ENCODE results near the gene COMMD9.

Gene COMMD9

GRCh38 chr11:36233204-36233603, 56.0 kb downstream of the COMMD9 start:
- no peak overlapping the region for H3K9ac ChIP-seq (ENCODE audit: low read length)
- H3K4me3 ChIP-seq (ENCODE audit: low read length): no peak overlapping the region
- H3K27ac ChIP-seq (ENCODE audit: low read length): no peak overlapping the region
- H3K36me3 ChIP-seq (ENCODE audit: control insufficient read depth, low read depth, low read length): no peaks in the 10 kb centered on the region
- H3K9me3 ChIP-seq (ENCODE audit: control insufficient read depth, low read depth, low read length): no peaks in the 10 kb centered on the region
- no peaks in the 10 kb centered on the region for H3K4me1 ChIP-seq (ENCODE audit: control insufficient read depth, low read depth, low read length)
- H3K27me3 ChIP-seq (ENCODE audit: control insufficient read depth, insufficient read depth, low read length): no peaks in the 10 kb centered on the region

- no peaks in the 10 kb centered on the region for H3K27me3 ChIP-seq (ENCODE audit: control insufficient read depth, insufficient read depth, low read length)
- H3K27ac ChIP-seq (ENCODE audit: low read length): no peak overlapping the region
- H3K4me1 ChIP-seq (ENCODE audit: control insufficient read depth, low read depth, low read length): no peaks in the 10 kb centered on the region
- H3K36me3 ChIP-seq (ENCODE audit: control insufficient read depth, low read depth, low read length): no peaks in the 10 kb centered on the region
- H3K9ac ChIP-seq (ENCODE audit: low read length): no peak overlapping the region
- H3K9me3 ChIP-seq (ENCODE audit: control insufficient read depth, low read depth, low read length): no peaks in the 10 kb centered on the region
- H3K4me3 ChIP-seq (ENCODE audit: low read length): no peak overlapping the region
Measured at GRCh38 chr11:36230779-36231699, 58.2 kb downstream of the COMMD9 start.

- Histone ChIP-seq H3K9me3 (ENCODE audit: control insufficient read depth, low read depth, low read length) (no peaks in the 10 kb centered on the region), H3K27me3 (ENCODE audit: control insufficient read depth, insufficient read depth, low read length) (no peaks in the 10 kb centered on the region), H3K9ac (ENCODE audit: low read length) (no peak overlapping the region), H3K4me3 (ENCODE audit: low read length) (no peak overlapping the region), H3K36me3 (ENCODE audit: control insufficient read depth, low read depth, low read length) (no peaks in the 10 kb centered on the region), H3K27ac (ENCODE audit: low read length) (no peak overlapping the region), H3K4me1 (ENCODE audit: control insufficient read depth, low read depth, low read length) (no peaks in the 10 kb centered on the region)
Measured at GRCh38 chr11:36229091-36229705, 60.0 kb downstream of the COMMD9 start.

GRCh38 chr11:36228689-36229088, 60.5 kb downstream of the COMMD9 start:
- Histone ChIP-seq H3K9me3 (ENCODE audit: control insufficient read depth, low read depth, low read length) (no peaks in the 10 kb centered on the region), H3K27me3 (ENCODE audit: control insufficient read depth, insufficient read depth, low read length) (no peaks in the 10 kb centered on the region), H3K4me1 (ENCODE audit: control insufficient read depth, low read depth, low read length) (no peaks in the 10 kb centered on the region), H3K9ac (ENCODE audit: low read length) (no peak overlapping the region), H3K36me3 (ENCODE audit: control insufficient read depth, low read depth, low read length) (no peaks in the 10 kb centered on the region), H3K27ac (ENCODE audit: low read length) (no peak overlapping the region), H3K4me3 (ENCODE audit: low read length) (no peak overlapping the region)

- no peaks in the 10 kb centered on the region for H3K36me3 ChIP-seq (ENCODE audit: control insufficient read depth, low read depth, low read length)
- H3K4me1 ChIP-seq (ENCODE audit: control insufficient read depth, low read depth, low read length): no peaks in the 10 kb centered on the region
- no peaks in the 10 kb centered on the region for H3K9me3 ChIP-seq (ENCODE audit: control insufficient read depth, low read depth, low read length)
- no peak overlapping the region for H3K9ac ChIP-seq (ENCODE audit: low read length)
- no peak overlapping the region for H3K27ac ChIP-seq (ENCODE audit: low read length)
- H3K27me3 ChIP-seq (ENCODE audit: control insufficient read depth, insufficient read depth, low read length): no peaks in the 10 kb centered on the region
- H3K4me3 ChIP-seq (ENCODE audit: low read length): no peak overlapping the region
Measured at GRCh38 chr11:36227044-36227443, 62.2 kb downstream of the COMMD9 start.

- Histone ChIP-seq H3K27me3 (ENCODE audit: control insufficient read depth, insufficient read depth, low read length) (no peaks in the 10 kb centered on the region), H3K4me3 (ENCODE audit: low read length) (no peak overlapping the region), H3K9ac (ENCODE audit: low read length) (no peak overlapping the region), H3K27ac (ENCODE audit: low read length) (no peak overlapping the region), H3K9me3 (ENCODE audit: control insufficient read depth, low read depth, low read length) (no peaks in the 10 kb centered on the region), H3K36me3 (ENCODE audit: control insufficient read depth, low read depth, low read length) (no peaks in the 10 kb centered on the region), H3K4me1 (ENCODE audit: control insufficient read depth, low read depth, low read length) (no peaks in the 10 kb centered on the region)
Measured at GRCh38 chr11:36224209-36224882, 64.9 kb downstream of the COMMD9 start.

GRCh38 chr11:36222831-36223635, 66.2 kb downstream of the COMMD9 start:
- Histone ChIP-seq H3K27me3 (ENCODE audit: control insufficient read depth, insufficient read depth, low read length) (no peaks in the 10 kb centered on the region), H3K9me3 (ENCODE audit: control insufficient read depth, low read depth, low read length) (no peaks in the 10 kb centered on the region), H3K27ac (ENCODE audit: low read length) (no peak overlapping the region), H3K4me1 (ENCODE audit: control insufficient read depth, low read depth, low read length) (no peaks in the 10 kb centered on the region), H3K9ac (ENCODE audit: low read length) (no peak overlapping the region), H3K4me3 (ENCODE audit: low read length) (no peak overlapping the region), H3K36me3 (ENCODE audit: control insufficient read depth, low read depth, low read length) (no peaks in the 10 kb centered on the region)
